ENCODE results near the gene NFIC.

DNA sequence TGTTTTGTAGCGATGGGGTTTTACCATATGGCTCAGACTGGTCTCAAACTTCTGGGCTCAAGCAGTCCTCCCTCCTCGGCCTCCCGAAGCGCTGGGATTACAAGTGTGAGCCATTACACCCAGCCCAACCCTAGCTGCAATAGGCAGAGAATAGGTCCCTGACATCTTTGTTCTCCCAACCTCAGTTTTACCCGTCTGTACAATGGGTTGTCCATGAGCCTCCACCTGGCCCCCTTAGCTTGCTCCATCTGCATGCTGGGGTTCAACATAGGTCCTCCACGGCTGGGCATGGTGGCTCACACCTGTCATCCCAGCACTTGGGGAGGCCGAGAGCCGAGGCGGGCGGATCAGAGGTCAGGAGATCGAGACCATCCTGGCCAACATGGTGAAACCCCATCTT lies 14.4 kb downstream of the NFIC start:
- TF ChIP-seq GATA3 (IDR thresholded peaks at IDR 0.05; ENCODE audit: low read depth, low read length) (no peak), GATA2 (IDR thresholded peaks at IDR 0.05; ENCODE audit: low read depth, low read length) (no peak)

Measured in SH-SY5Y (cell line).